Activated B cell treated with CpG ODN at 0.5 μM for 24 hours (primary cell): Measurements from ENCODE around the gene PKD2. TPM values are rescaled to one million over a fixed set of nuclear protein-coding genes. Genes with fewer than 3 reads are reported as not detected.

ENCODE experiments used
- ATAC-seq: fragments of 200-7000 bp; cut with Tn5 transposase; one replicate; pipeline ENCODE4 v1.10.0; 2021; ENCODE audit warnings: low read depth, mild to moderate bottlenecking, moderate library complexity
- CTCF ChIA-PET: fragments of 350-600 bp; sonication (Branson Sonifier 250); formaldehyde crosslinking; loops from one replicate; lab custom pipeline; 2021; ENCODE audit warnings: antibody characterized with exemption; lab: Charles Lee
- POLR2A ChIA-PET: fragments of 350-600 bp; sonication (Branson Sonifier 250); formaldehyde crosslinking; loops from one replicate; lab custom pipeline; 2021; ENCODE audit warnings: antibody characterized with exemption; lab: Charles Lee
- DNase-seq: peaks from one replicate; pipeline ENCODE4 v3.0.0; 2022
- H3K27ac Mint-ChIP-seq: one replicate; pipeline ENCODE4 v1.8.0; 2020; ENCODE audit warnings: mixed read lengths
- H3K27me3 Mint-ChIP-seq: one replicate; pipeline ENCODE4 v1.8.0; 2021; ENCODE audit warnings: mixed read lengths
- H3K36me3 Mint-ChIP-seq: one replicate; pipeline ENCODE4 v1.8.0; 2021; ENCODE audit warnings: low read depth, mixed read lengths
- H3K4me1 Mint-ChIP-seq: one replicate; pipeline ENCODE4 v1.8.0; 2021; ENCODE audit warnings: mixed read lengths
- H3K4me3 Mint-ChIP-seq: one replicate; pipeline ENCODE4 v1.8.0; 2020; ENCODE audit warnings: mild to moderate bottlenecking, mixed read lengths
- H3K9me3 Mint-ChIP-seq: one replicate; pipeline ENCODE4 v1.8.0; 2020; ENCODE audit warnings: mixed read lengths
- CTCF ChIP-seq: fragments of 200-600 bp; IDR thresholded peaks from one replicate; pipeline ENCODE4 v1.8.0; 2022; ENCODE audit warnings: antibody characterized with exemption, mild to moderate bottlenecking
- intact Hi-C: fragments of 100-400 bp; cut with micrococcal nuclease; formaldehyde crosslinking; loops from one replicate; pipeline ENCODE4 v1.15.1; 2024
- total RNA-seq: library from RNA; stranded (reverse); gene quantifications from 2 replicates; pipeline ENCODE4 v1.2.3, GENCODE V29; 2022

The PKD2 gene
- total RNA-seq, 1 donor from 2014 or later, result 6.2 TPM

GRCh38 chr4:88008743-88009171 lies 1.3 kb downstream of the PKD2 start:
- TF ChIP-seq CTCF, result no peak
- Mint-ChIP-seq H3K4me3 (peak overlapping the region; percentile 87), H3K9me3 (no peaks in the 10 kb centered on the region), H3K27ac (peak overlapping the region; percentile 47), H3K4me1 (peaks cover 30% of the 10 kb centered on the region), H3K36me3 (no peaks in the 10 kb centered on the region), H3K27me3 (peaks cover 4% of the 10 kb centered on the region)
- intact Hi-C loops, result loop anchor here (5.0 kb wide), 2 partner anchors 374 to 449 kb away; partner anchors contain the start of gene HERC5
- DNase-seq (no peak), ATAC-seq (no peak)
- ChIA-PET CTCF (no interaction called here), POLR2A (no interaction called here)

DNA sequence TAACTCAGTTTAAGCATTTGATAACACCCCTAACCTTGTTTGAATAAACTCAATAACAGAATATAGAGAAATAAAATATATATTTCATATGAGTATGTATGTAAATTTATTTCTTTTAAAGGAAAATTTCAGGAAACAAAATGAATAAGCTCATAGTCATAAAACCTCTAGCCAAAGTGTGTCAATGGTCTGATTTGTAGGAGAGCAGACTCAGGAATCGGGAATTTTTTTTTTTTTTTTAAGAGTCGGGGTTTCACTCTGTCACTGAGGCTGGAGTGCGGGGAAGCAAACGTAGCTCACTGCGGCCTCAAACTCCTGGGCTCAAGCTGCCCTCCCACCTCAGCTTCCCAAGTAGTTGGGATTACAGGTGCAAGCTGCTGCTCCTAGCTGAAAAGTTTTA lies 2.4 kb downstream of the PKD2 start:
- Mint-ChIP-seq H3K27ac (no peak overlapping the region), H3K27me3 (peaks cover 4% of the 10 kb centered on the region), H3K36me3 (no peaks in the 10 kb centered on the region), H3K9me3 (no peaks in the 10 kb centered on the region), H3K4me1 (peaks cover 30% of the 10 kb centered on the region), H3K4me3 (no peak overlapping the region)
- DNase-seq, result no peak
- no peak for TF ChIP-seq CTCF
- CTCF ChIA-PET, result no interaction called here
- POLR2A ChIA-PET, result no interaction called here
- intact Hi-C loops, result loop anchor here (5.0 to 10.0 kb wide), 3 partner anchors 372 to 585 kb away; partner anchors contain the start of genes HERC3 and HERC5
- ATAC-seq, result no peak

DNA sequence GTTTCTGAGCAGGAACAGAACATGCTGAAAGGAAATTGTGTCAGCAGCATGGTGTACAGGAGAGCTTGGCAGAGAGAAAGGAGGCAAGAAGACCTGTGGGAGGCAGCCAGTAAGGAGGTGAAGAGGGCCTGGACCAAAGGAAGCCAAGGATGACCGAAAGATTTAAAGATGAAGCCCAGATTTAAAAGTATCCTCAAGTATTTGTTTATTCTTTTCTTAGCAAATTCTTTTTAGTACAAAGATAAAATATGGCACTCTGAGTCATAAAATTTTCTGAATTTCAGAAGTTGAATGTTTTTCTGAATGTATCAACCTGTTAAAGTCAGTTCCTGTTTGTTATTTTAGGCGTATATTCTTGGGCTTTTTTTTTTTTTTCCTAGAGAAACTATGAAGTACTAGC lies 3.5 kb downstream of the PKD2 start:
- TF ChIP-seq CTCF, result no peak
- DNase-seq, result no peak
- Mint-ChIP-seq H3K36me3 (no peaks in the 10 kb centered on the region), H3K27me3 (peaks cover 4% of the 10 kb centered on the region), H3K27ac (no peak overlapping the region), H3K4me1 (peaks cover 30% of the 10 kb centered on the region), H3K9me3 (no peaks in the 10 kb centered on the region), H3K4me3 (no peak overlapping the region)
- intact Hi-C loops, result loop anchor here (10.0 kb wide), 1 partner anchor 584 kb away; the partner anchor contains the start of gene HERC3
- ChIA-PET POLR2A (no interaction called here), CTCF (no interaction called here)
- ATAC-seq, result no peak

DNA sequence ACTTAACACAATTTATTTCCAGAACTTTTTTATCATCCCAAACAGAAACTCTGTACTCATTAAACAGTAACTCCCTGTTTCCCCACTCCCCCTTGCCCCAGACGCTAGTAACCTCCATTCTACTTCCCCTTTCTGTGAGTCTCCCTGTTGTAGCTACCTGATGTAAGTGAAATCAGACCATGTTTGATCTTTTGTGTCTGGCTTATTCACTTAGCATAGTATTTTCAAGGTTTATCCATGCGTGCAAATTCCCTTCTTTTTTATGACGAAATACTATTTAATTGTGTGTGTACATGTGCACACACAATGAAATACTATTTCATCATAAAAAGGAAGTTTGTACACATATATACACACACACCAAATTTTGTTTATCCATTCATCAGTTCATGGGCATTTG lies 5.2 kb downstream of the PKD2 start:
- ChIA-PET POLR2A (no interaction called here), CTCF (no interaction called here)
- Mint-ChIP-seq H3K4me3 (peak overlapping the region; percentile 9), H3K27ac (no peak overlapping the region), H3K9me3 (no peaks in the 10 kb centered on the region), H3K27me3 (peaks cover 4% of the 10 kb centered on the region), H3K36me3 (no peaks in the 10 kb centered on the region), H3K4me1 (peaks cover 24% of the 10 kb centered on the region)
- ATAC-seq (peak; percentile 53), DNase-seq (no peak)
- TF ChIP-seq CTCF, result no peak
- intact Hi-C loops, result loop anchor here (10.0 kb wide), 1 partner anchor 582 kb away; the partner anchor contains the start of gene HERC3

DNA sequence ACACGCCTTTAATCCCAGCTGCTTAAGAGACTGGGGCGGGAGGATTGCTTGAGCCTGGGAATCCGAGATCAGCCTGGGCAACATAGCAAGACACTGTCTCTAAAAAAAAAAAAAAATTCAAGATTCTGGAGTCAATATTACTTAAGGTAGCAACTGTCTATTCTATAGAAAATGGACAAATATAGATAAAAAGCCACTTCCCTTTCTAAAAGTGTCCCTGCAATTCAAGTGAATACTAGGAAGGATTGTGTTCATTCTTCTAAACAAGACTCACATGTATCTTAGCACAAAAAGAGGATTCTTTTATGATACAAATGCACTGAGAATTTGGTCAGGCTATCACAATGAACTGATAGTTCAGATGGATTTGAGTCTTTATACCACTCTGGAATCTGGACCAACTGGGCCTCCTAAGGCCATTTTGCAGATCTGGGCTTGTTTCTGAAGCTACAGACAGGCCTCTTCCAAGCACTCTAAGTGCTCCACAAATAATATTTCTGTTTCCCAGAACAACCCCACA lies 7.0 kb downstream of the PKD2 start:
- POLR2A ChIA-PET, result no interaction called here
- TF ChIP-seq CTCF, result no peak
- Mint-ChIP-seq H3K36me3 (no peaks in the 10 kb centered on the region), H3K4me3 (no peak overlapping the region), H3K4me1 (peaks cover 13% of the 10 kb centered on the region), H3K27me3 (peaks cover 2% of the 10 kb centered on the region), H3K9me3 (no peaks in the 10 kb centered on the region), H3K27ac (no peak overlapping the region)
- DNase-seq (no peak), ATAC-seq (no peak)
- CTCF ChIA-PET, result interaction anchor here (2.0 kb wide), 1 partner anchor 19 kb away, joined by 4 read pairs; no protein-coding TSS in a partner anchor
- intact Hi-C loops, result loop anchor here (10.0 kb wide), 1 partner anchor 580 kb away; the partner anchor contains the start of gene HERC3
